OCI-LY7 (cell line): ENCODE measurements around the gene DOCK7.

Experiments used
- EZH2phosphoT487 ChIP-seq: fragments of 200-600 bp; sonication (generic); IDR thresholded peaks from 2 replicates; pipeline ENCODE4 v1.6.1; 2018; ENCODE audit warnings: low read depth, borderline replicate concordance, mild to moderate bottlenecking, mixed run types, antibody characterized with exemption, low read length, moderate library complexity, mixed read lengths
- TF ChIP-seq, protein P1 (sequence below): fragments of 200-600 bp; sonication (generic); conservative IDR thresholded peaks from 2 replicates; pipeline ENCODE4 v1.5.1; 2014; ENCODE audit warnings: mild to moderate bottlenecking, antibody characterized with exemption, low read length, moderate library complexity, mixed read lengths

DNA sequence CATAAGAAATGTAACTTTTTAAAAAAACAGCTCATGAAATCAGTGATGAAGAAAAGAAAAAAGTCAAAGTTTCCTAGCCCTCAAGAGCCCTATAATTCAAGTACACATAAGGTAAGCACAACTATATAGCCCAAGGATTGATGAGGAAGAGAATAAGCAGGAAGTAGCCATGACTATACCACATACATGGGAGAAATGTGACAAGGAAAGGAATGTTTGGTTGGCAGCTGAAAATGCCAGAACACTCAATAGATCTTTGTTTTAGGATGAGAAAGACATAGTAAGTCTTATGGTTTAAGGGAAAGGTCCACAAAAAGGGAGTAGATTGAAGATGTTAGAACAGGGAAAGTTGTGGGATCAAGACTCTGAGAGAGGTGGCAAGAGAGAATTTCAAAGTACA is 5.7 kb downstream of the DOCK7 start:
- TF ChIP-seq, protein P1, sequence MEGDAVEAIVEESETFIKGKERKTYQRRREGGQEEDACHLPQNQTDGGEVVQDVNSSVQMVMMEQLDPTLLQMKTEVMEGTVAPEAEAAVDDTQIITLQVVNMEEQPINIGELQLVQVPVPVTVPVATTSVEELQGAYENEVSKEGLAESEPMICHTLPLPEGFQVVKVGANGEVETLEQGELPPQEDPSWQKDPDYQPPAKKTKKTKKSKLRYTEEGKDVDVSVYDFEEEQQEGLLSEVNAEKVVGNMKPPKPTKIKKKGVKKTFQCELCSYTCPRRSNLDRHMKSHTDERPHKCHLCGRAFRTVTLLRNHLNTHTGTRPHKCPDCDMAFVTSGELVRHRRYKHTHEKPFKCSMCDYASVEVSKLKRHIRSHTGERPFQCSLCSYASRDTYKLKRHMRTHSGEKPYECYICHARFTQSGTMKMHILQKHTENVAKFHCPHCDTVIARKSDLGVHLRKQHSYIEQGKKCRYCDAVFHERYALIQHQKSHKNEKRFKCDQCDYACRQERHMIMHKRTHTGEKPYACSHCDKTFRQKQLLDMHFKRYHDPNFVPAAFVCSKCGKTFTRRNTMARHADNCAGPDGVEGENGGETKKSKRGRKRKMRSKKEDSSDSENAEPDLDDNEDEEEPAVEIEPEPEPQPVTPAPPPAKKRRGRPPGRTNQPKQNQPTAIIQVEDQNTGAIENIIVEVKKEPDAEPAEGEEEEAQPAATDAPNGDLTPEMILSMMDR = no peak
- no peak for TF ChIP-seq EZH2phosphoT487
